CD4-positive, alpha-beta T cell treated with Interleukin-4 for 1 hour (primary cell): Measurements from ENCODE around the gene TH.

Source experiments
- DNase-seq, 2 donors: peaks; one replicate each; pipeline ENCODE4 v3.0.0-alpha.2; 2020 to 2022

The TH gene

GRCh38 chr11:2208691-2209369, 37.2 kb upstream of the TH start:
- DNase-seq: no peak

- DNase-seq: no peak
Measured at GRCh38 chr11:2207773-2208621, 36.4 kb upstream of the TH start.

- DNase-seq: no peak
Measured at GRCh38 chr11:2207212-2207611, 35.6 kb upstream of the TH start.

- peak in 1 of 2 donors; percentile 4 for DNase-seq
Measured at GRCh38 chr11:2205981-2206690, 34.5 kb upstream of the TH start.

DNA sequence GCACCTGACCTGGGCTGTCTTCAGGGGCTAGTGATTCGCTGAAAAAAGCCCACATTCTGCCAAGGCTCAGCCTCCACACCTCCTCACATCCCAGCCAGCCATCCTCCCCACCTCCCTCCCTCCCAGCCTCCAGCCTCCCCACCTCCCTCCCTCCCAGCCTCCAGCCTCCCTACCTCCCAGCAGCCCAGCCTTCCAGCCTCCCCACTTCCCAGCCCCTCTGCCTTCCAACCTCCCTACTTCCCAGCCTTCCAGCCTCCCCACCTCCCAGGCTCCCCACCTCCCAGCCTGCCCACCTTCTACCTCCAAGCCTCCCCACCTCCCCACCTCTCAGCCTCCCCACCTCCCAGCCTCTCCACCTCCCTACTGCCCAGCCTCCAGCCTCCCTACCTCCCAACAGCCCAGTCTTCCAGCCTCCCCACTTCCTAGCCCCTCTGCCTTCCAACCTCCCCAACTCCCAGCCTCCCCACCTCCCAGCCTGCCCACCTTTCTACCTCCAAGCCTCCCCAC, 33.7 kb upstream of the TH start:
- DNase-seq: peak in 1 of 2 donors; percentile 3

DNA sequence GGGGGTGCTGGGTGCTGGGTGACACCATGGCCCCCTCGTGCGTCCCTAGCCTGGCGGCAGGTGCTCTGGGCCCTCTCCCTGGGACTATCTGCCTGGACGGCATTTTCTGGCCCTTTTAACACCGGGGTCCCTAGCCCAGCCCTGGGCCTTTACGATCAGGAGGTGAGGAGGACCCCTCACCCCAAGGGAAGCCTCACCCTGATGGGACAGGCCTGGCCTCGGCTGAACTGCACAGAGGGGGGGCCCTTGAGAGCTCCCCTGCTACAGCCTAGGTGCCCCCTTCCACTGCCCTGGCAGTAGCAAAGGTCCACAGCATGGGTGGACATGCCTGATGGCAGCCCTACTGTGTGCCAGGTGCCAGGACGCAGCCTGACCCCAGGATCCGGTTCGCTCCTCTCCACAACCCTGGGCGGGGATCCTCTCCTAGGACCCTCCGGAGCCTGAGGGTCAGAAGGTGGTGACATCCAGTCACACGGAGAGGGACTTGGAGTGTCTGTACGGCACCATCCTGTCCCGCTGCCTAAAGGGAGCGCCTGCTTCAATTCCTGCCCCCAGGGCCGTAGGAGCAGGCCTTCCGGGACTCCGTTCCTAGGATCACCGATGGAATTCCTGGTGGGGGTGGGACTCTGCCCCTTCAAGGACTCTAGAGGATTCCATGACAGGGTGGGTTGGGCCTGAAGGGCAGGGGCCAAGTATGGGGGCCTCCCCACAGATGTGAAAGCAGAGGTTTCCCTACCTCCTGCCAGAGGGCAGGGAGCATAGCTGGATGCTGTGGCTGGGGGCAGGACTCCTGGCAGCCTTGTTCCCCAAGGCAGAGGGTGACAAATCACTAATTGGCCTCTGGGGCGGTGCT, 33.0 kb upstream of the TH start:
- peak in 1 of 2 donors; percentile 8 for DNase-seq

- DNase-seq: peak in 1 of 2 donors; percentile 4
Measured at GRCh38 chr11:2203440-2204259, 32.0 kb upstream of the TH start.

GRCh38 chr11:2202900-2203439, 31.4 kb upstream of the TH start:
- DNase-seq: no peak

- no peak for DNase-seq
Measured at GRCh38 chr11:2202071-2202899, 30.7 kb upstream of the TH start.

DNA sequence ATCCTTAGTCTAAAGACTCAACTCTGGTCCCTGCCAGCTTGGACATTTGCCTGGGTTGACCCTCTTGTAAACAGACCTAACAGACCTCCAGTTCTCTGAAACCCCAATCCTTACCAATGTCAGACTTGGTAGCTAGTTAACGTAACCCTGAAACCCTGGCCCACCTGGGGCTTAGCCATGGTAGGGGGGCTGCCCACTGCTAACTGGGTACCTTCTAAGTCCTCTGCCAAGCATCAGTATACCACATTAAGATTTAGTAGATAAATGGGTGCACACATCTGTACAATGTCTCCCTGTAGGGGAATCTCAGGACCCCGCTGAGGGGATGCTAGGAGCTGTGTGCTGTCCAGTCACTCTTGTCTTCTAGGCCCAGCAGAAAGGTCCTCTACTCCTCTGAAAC, 29.9 kb upstream of the TH start:
- no peak for DNase-seq

- no peak for DNase-seq
Measured at GRCh38 chr11:2200957-2201519, 29.4 kb upstream of the TH start.

- no peak for DNase-seq
Measured at GRCh38 chr11:2200536-2200935, 28.9 kb upstream of the TH start.

GRCh38 chr11:2199466-2200341, 28.1 kb upstream of the TH start:
- DNase-seq: no peak

DNA sequence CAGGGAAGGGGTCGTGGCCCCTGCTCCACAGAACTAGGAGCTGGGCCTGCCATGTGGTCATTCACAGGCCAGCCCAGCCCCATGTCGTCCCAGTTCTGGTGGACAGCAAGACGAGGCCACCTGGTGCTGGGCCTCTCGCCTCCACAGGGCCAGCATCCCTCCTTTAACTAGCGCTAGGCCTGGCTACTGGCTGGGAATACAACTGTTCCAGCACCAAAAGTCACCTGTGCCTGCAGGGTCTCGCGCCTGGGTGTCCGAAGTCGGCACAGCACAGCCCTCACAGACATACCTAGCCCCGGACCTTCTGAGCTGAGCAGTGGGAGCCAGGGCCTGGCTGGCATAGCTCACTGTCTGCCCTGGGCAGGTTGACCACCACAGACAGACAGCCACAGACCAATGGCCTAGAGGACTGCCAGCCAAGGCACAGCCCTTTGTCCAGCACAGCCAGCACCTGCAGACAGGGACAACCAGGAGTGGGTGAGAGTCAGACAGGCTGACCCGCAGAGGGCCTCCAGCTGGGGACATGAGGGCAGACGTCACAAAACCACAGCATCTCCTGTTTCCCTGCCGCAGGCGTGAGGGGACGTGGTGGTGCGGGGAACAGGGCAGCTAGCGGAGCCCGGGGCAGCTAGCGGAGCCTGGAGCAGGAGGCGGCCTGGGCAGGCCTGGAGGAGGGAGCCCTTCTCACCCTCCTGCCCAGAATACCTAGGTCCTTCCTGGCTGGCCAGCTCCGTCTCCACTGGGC, 27.2 kb upstream of the TH start:
- DNase-seq: no peak

GRCh38 chr11:2197771-2198520, 26.3 kb upstream of the TH start:
- no peak for DNase-seq

DNA sequence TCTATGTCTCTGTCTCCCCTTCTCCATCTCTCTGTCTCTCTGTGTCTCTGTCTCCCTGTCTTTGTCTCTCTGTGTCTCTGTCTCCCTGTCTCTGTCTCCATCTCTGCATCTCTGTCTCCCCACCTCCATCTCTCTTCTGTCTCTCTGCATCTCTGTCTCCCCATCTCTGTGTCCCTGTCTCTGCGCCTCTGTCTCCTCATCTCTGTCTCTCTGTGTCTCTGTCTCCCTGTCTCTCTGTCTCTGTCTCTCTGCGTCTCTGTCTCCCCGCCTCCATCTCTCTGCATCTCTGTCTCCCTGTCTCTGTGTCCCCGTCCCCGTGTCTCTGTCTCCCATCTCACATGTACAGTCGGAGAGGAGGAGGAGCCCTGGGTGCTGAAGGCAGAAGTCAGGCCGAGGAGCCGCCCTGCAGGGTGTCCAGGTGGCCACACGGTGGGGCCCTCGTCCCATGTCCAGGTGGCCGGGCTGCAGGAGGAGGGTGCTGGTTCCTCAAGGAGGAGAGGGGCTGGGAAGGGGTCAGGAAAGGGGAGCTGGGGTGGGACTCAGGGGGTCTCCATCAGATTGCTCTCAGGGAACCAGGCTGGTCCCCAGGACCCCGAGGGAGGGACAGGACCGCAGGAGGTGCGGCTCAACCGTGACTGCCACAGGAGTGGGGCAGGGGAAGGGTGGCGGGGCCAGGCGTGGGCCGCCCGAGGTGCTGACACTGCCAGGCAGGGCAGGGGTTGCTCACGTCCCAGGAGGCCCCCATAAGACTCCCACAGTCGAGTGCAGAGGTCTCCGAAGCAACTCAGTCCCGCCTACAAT, 25.6 kb upstream of the TH start:
- DNase-seq: peak; percentile 75 to 79

DNA sequence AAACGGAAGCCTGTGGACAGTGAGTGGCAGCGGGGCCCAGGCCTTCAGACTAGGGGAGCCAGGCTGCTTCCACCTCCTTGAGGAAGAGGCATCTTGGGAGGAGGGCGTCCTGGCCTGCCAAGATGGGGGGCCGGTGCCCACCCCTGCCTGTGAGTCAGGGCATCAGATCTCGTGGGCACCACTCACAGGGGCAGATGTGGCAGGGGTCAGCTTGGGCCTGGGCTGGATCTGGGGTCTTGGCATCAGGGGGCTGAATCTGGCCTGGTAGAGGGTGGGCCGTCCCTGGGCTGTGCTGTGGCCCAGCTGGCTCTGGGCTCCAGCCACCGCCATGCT, 24.1 kb upstream of the TH start:
- no peak for DNase-seq
